ENCODE results near the gene EID2. TPM values are rescaled to one million over a fixed set of nuclear protein-coding genes. Genes with fewer than 3 reads are reported as not detected.

EID2 gene
- total RNA-seq, 2 experiments from 2014 or later, result 13.0 to 13.1 TPM

GRCh38 chr19:39533003-39533512 lies 6.9 kb downstream of the EID2 start:
- POLR2A ChIA-PET, result interaction anchor here (0.6 to 1.5 kb wide), 5 partner anchors 9 to 411 kb away, joined by 3 to 16 read pairs (median 3); partner anchors contain the start of gene RPS16
- no peak for DNase-seq
- no peaks in the 10 kb centered on the region for H3K9me3 Mint-ChIP-seq

DNA sequence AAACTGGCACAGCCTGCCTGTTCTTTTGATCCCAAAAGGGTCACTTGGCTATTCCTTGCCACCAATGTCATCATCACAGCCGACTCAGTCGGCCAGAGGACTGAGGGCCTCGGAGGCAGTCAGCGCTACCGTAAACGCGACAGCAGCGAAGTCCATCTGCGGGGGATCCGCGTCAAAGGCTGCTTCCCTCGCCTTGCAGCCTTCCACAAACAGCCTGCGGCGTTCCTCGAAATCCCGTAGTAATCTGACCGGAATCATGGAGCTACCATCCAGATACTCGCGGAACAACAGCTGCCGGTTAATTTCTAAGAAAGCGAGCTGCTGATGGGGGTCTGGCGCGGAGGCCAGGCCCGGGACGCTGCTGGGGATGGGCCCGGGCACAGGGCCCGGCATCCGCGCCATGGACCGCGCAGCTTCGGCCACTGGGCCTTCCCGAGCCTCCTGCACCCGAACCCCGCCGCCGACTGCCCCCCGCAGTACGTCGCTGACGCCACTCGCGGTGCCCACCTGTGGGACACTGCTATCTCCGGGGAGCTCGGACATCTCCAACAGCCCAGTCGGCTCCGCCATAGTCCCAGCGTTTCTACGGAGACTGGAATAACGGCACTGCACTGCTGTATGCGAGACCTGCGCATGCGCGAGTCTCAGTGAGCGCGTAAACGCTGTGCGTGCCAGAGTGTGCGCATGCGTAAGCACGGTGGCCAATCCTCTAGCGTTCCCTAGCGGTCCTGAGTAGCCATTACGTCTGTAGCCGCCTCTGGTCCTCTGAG lies 7.5 kb downstream of the EID2 start, which contains the start of gene EID2B:
Gene EID2B, minus strand, starts transcription at position 620 of the 770 bp plus-strand sequence. Its CDS starts 50 bp downstream, at position 570.
- Mint-ChIP-seq H3K27ac (peak within 1 kb of the TSS; percentile 65), H3K4me1 (ENCODE audit: low read depth) (peaks cover 20% of the 10 kb centered on the region)

More at GRCh38 chr19:39533003-39533512, 6.9 kb downstream of the EID2 start:
- CTCF ChIA-PET, result interaction anchor here (0.7 to 6.2 kb wide), 24 partner anchors 7 to 422 kb away, joined by 3 to 59 read pairs (median 5); partner anchors contain the start of genes DLL3, RPS16, SELENOV and SUPT5H
- Mint-ChIP-seq H3K4me1 (ENCODE audit: low read depth) (peaks cover 26% of the 10 kb centered on the region), H3K27ac (no peak overlapping the region), H3K27me3 (no peaks in the 10 kb centered on the region), H3K36me3 (no peaks in the 10 kb centered on the region), H3K4me3 (peak overlapping the region; percentile 52)
- intact Hi-C loops (cut with micrococcal nuclease), result loop anchor here (2.0 to 5.0 kb wide), 4 partner anchors 34 to 191 kb away; partner anchors contain the start of genes DLL3, SAMD4B and TIMM50

DNA sequence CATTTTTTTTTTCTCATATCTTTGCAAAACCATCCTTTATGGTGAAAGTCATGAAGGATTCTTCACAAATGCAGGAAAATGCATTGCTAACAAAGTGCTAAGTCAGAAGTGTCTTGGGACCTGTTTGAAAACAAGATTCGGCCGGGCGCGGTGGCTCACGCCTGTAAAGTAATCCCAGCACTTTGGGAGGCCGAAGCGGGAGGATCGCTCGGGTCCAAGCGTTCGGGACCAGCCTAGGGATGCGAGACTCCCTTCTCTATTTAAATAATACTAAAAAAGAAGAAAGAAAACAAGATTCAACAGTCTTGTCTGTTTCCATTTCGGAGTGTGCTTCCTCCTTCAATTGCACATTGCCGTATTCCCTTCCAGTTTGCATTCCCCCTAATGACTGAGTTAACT lies 8.1 kb downstream of the EID2 start:
- DNase-seq, result no peak
- no peaks in the 10 kb centered on the region for H3K9me3 Mint-ChIP-seq
- peak overlapping the region; percentile 91 for H3K4me3 Mint-ChIP-seq
- POLR2A ChIA-PET, result interaction anchor here (0.5 to 1.5 kb wide), 5 partner anchors 91 to 214 kb away, joined by 3 to 16 read pairs (median 3); partner anchors contain the start of gene RPS16
- CTCF ChIA-PET, result interaction anchor here (0.7 to 6.2 kb wide), 13 partner anchors 9 to 421 kb away, joined by 3 to 59 read pairs (median 7); partner anchors contain the start of genes DLL3, RPS16 and SELENOV
- intact Hi-C loops (cut with micrococcal nuclease), result loop anchor here (1.0 to 5.0 kb wide), 6 partner anchors 8 to 190 kb away; partner anchors contain the start of genes DLL3, EID2, SAMD4B and TIMM50
- no peaks in the 10 kb centered on the region for H3K36me3 Mint-ChIP-seq
- peak overlapping the region; percentile 60 for H3K27ac Mint-ChIP-seq
- peaks cover 18% of the 10 kb centered on the region for H3K4me1 Mint-ChIP-seq (ENCODE audit: low read depth)
- H3K27me3 Mint-ChIP-seq, result no peaks in the 10 kb centered on the region

More for the DNA sequence above, 7.5 kb downstream of the EID2 start, which contains the start of gene EID2B:
- Mint-ChIP-seq H3K4me3 (peak within 1 kb of the TSS; percentile 91), H3K36me3 (no peaks in the 10 kb centered on the region), H3K9me3 (no peaks in the 10 kb centered on the region), H3K27me3 (no peaks in the 10 kb centered on the region)
- intact Hi-C loops (cut with micrococcal nuclease), result loop anchor here (1.0 to 5.0 kb wide), 6 partner anchors 8 to 190 kb away; partner anchors contain the start of genes DLL3, EID2, SAMD4B and TIMM50
- ChIA-PET CTCF (interaction anchor here (0.7 to 6.2 kb wide), 25 partner anchors 8 to 421 kb away, joined by 3 to 59 read pairs (median 5); partner anchors contain the start of genes DLL3, RPS16 and SELENOV), POLR2A (interaction anchor here (0.5 to 1.5 kb wide), 8 partner anchors 10 to 410 kb away, joined by 3 to 16 read pairs (median 3); partner anchors contain the start of gene RPS16)
- peak; percentile 96 for DNase-seq

DNA sequence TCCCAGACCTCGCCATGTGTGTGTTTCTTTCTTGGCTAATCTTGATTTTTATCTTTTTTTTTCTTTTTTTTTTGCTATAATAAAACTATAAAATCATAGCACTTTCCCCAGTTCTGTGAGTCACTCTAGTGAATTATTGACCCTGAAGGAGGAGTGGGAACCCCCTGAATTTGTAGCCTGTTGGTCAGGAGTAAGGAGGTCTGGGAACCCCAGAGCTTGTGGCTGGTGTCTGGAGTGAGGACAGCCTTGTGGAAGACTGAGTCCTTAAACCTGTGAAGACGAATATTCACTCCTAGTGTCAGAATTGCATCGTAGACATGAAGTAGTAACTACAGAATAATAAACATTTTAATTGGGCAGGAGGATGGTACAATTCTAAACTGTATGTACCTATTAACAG lies 14.8 kb downstream of the EID2 start:
- CTCF ChIA-PET, result interaction anchor here (0.8 to 1.7 kb wide), 6 partner anchors 9 to 128 kb away, joined by 3 to 5 read pairs (median 4); partner anchors contain the start of gene DLL3
- intact Hi-C loops (cut with micrococcal nuclease), result no loop called here
- no peak overlapping the region for H3K27ac Mint-ChIP-seq

GRCh38 chr19:39524495-39524894 lies 15.5 kb downstream of the EID2 start:
- Mint-ChIP-seq H3K4me1 (ENCODE audit: low read depth) (peaks cover 4% of the 10 kb centered on the region), H3K9me3 (no peaks in the 10 kb centered on the region), H3K27me3 (no peaks in the 10 kb centered on the region), H3K36me3 (no peaks in the 10 kb centered on the region), H3K27ac (no peak overlapping the region), H3K4me3 (no peak overlapping the region)
- ChIA-PET CTCF (interaction anchor here (0.7 to 1.7 kb wide), 6 partner anchors 9 to 127 kb away, joined by 3 to 6 read pairs (median 4); partner anchors contain the start of gene DLL3), POLR2A (no interaction called here)
- no peak for DNase-seq
- intact Hi-C loops (cut with micrococcal nuclease), result no loop called here

More for the DNA sequence above, 14.8 kb downstream of the EID2 start:
- Mint-ChIP-seq H3K27me3 (no peaks in the 10 kb centered on the region), H3K36me3 (no peaks in the 10 kb centered on the region), H3K4me3 (no peak overlapping the region), H3K4me1 (ENCODE audit: low read depth) (peaks cover 4% of the 10 kb centered on the region), H3K9me3 (no peaks in the 10 kb centered on the region)
- POLR2A ChIA-PET, result no interaction called here
- no peak for DNase-seq

GRCh38 chr19:39520541-39521484 lies 19.1 kb downstream of the EID2 start:
- POLR2A ChIA-PET, result no interaction called here
- Mint-ChIP-seq H3K36me3 (no peaks in the 10 kb centered on the region), H3K27me3 (peaks cover 13% of the 10 kb centered on the region), H3K4me3 (no peak overlapping the region), H3K9me3 (no peaks in the 10 kb centered on the region), H3K27ac (no peak overlapping the region), H3K4me1 (ENCODE audit: low read depth) (peaks cover 3% of the 10 kb centered on the region)
- intact Hi-C loops (cut with micrococcal nuclease), result no loop called here
- no peak for DNase-seq
- CTCF ChIA-PET, result interaction anchor here (1.5 kb wide), 1 partner anchor 10 kb away, joined by 4 read pairs; no protein-coding TSS in a partner anchor

DNA sequence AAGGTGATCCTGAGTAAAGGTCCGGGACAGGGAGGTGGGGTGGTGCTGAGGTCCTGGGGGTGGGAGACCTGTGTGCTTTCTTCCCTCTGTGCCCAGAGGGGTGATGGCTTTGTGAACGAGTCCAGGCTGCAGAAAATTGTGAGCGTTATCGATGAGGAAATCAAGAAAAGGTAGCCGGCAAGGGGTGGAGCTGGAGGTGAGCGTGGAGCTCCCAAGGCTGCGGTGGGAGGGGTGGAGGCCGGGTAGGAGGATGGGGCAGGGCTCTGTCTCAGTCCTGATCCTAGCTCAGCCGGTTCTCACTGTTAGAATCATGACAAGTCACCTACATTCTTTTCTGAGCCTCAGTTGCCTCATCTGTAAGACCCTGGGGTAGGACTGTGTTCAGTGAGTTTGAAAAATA lies 21.0 kb downstream of the EID2 start:
- H3K4me1 Mint-ChIP-seq (ENCODE audit: low read depth), result peaks cover 9% of the 10 kb centered on the region
- no peak overlapping the region for H3K27ac Mint-ChIP-seq
- no peaks in the 10 kb centered on the region for H3K36me3 Mint-ChIP-seq
- no peak for DNase-seq
- no peaks in the 10 kb centered on the region for H3K9me3 Mint-ChIP-seq
- no peak overlapping the region for H3K4me3 Mint-ChIP-seq
- ChIA-PET CTCF (interaction anchor here (0.8 to 1.2 kb wide), 2 partner anchors 13 to 16 kb away, joined by 3 to 4 read pairs; no protein-coding TSS in a partner anchor), POLR2A (interaction anchor here (0.9 kb wide), 1 partner anchor 12 kb away, joined by 3 read pairs; no protein-coding TSS in a partner anchor)
- intact Hi-C loops (cut with micrococcal nuclease), result no loop called here
- H3K27me3 Mint-ChIP-seq, result peaks cover 29% of the 10 kb centered on the region

DNA sequence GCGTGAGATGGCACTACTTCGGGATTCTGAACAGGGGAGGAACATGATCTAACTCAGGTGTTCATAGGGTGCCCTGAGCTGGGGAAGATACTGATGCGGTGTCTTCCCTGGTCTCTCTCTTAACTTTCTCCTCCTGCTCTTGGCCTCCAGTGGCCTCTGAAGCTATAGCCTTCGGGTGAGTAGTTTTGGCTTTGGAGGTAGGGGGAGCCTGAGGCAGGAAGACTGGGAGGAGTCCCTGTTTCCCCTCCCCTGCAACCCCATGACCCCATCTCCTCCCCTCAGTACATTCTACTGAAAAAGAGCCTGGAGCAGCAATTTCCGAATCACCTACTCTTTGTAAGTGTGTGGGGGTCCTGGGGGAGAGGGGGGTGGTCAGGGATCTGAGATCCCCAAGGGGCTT lies 21.5 kb downstream of the EID2 start:
- H3K27ac Mint-ChIP-seq, result no peak overlapping the region
- no peak for DNase-seq
- H3K9me3 Mint-ChIP-seq, result no peaks in the 10 kb centered on the region
- H3K4me3 Mint-ChIP-seq, result no peak overlapping the region
- H3K27me3 Mint-ChIP-seq, result peaks cover 33% of the 10 kb centered on the region
- CTCF ChIA-PET, result interaction anchor here (0.8 kb wide), 1 partner anchor 15 kb away, joined by 4 read pairs; no protein-coding TSS in a partner anchor
- H3K36me3 Mint-ChIP-seq, result no peaks in the 10 kb centered on the region
- POLR2A ChIA-PET, result interaction anchor here (0.9 kb wide), 1 partner anchor 11 kb away, joined by 3 read pairs; no protein-coding TSS in a partner anchor
- intact Hi-C loops (cut with micrococcal nuclease), result no loop called here
- peaks cover 9% of the 10 kb centered on the region for H3K4me1 Mint-ChIP-seq (ENCODE audit: low read depth)

GRCh38 chr19:39517432-39517831 lies 22.5 kb downstream of the EID2 start:
- CTCF ChIA-PET, result no interaction called here
- intact Hi-C loops (cut with micrococcal nuclease), result no loop called here
- no peaks in the 10 kb centered on the region for H3K9me3 Mint-ChIP-seq
- H3K4me3 Mint-ChIP-seq, result no peak overlapping the region
- H3K27ac Mint-ChIP-seq, result no peak overlapping the region
- no peaks in the 10 kb centered on the region for H3K36me3 Mint-ChIP-seq
- H3K4me1 Mint-ChIP-seq (ENCODE audit: low read depth), result peaks cover 9% of the 10 kb centered on the region
- POLR2A ChIA-PET, result no interaction called here
- no peak for DNase-seq
- peaks cover 35% of the 10 kb centered on the region for H3K27me3 Mint-ChIP-seq

- intact Hi-C loops (cut with micrococcal nuclease), result no loop called here
- Mint-ChIP-seq H3K27me3 (peaks cover 40% of the 10 kb centered on the region), H3K4me1 (ENCODE audit: low read depth) (peaks cover 9% of the 10 kb centered on the region), H3K36me3 (no peaks in the 10 kb centered on the region), H3K4me3 (no peak overlapping the region), H3K27ac (no peak overlapping the region), H3K9me3 (no peaks in the 10 kb centered on the region)
- no peak for DNase-seq
- ChIA-PET CTCF (no interaction called here), POLR2A (no interaction called here)
Measured at GRCh38 chr19:39516270-39516669, 23.7 kb downstream of the EID2 start.
